Fibroblast of skin of right biceps (primary cell): Measurements from ENCODE around the gene OR2D2.
"Not testable (repeated sequence)": the region's sequence is repeated elsewhere in the genome, so short reads cannot be mapped to it uniquely, and the experiment has no call there.

Source experiments
- DNase-seq: peaks from one replicate; pipeline ENCODE4 v3.0.0-alpha.2; 2013

OR2D2 gene

DNA sequence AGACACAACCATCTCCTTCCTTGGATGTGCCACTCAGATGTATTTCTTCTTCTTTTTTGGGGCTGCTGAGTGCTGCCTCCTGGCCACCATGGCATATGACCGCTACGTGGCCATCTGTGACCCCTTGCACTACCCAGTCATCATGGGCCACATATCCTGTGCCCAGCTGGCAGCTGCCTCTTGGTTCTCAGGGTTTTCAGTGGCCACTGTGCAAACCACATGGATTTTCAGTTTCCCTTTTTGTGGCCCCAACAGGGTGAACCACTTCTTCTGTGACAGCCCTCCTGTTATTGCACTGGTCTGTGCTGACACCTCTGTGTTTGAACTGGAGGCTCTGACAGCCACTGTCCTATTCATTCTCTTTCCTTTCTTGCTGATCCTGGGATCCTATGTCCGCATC, 15.4 kb downstream of the OR2D2 start:
- no peak for DNase-seq

GRCh38 chr11:6876325-6876724, 16.0 kb downstream of the OR2D2 start, which contains the start of gene OR10A4:
Gene OR10A4, plus strand, starts transcription at chr11:6876625. Its CDS starts 23 bp downstream, at chr11:6876648.
- no peak for DNase-seq

GRCh38 chr11:6875761-6876160, 16.5 kb downstream of the OR2D2 start:
- no peak for DNase-seq

GRCh38 chr11:6871278-6871677, 21.0 kb downstream of the OR2D2 start:
- DNase-seq, result no peak

- peak; percentile 36 for DNase-seq
Observed at GRCh38 chr11:6864438-6864837, 27.9 kb downstream of the OR2D2 start.

DNA sequence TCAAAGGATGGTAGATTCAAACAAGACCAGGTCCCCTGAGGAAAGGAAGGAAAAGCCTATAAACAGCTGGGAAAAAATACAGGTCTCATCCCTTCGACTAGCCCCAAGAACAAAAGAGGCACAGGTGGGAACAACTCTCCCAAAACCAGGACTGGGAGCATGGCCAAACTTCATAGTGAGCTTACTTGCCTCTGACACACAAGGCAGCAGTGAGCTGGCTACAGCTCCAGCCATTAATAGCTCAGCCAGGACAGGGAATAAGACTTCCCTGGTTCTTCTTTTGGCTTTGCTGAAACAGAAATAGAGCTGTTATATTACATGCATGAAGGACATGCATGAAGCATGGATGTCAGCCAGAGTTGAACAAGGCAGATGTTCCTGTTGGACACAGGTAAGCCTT, 29.3 kb downstream of the OR2D2 start, which contains the start of gene OR10A2:
Gene OR10A2 (plus strand): TSS at position 97 of the 400 bp plus-strand sequence. CDS start 6,698 bp downstream, outside the sequence.
- no peak for DNase-seq

DNA sequence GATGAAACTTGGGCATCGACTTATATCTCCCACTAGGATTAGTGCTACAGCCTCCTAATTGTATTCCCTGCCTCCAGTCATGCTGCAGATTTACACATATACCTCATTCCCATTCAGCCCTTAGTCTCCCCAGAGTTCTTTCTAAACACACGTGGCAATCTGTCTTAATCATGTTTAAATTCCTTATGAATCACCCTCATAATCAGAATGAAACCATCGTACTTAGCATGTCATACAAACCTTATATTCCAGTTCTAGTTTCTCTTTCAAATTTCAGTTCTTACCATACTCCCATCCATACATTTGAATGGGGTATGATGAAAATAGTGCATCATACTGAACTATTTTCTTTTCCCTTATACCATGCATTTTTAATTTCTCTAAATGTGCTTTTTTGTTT, 35.4 kb downstream of the OR2D2 start:
- no peak for DNase-seq

DNA sequence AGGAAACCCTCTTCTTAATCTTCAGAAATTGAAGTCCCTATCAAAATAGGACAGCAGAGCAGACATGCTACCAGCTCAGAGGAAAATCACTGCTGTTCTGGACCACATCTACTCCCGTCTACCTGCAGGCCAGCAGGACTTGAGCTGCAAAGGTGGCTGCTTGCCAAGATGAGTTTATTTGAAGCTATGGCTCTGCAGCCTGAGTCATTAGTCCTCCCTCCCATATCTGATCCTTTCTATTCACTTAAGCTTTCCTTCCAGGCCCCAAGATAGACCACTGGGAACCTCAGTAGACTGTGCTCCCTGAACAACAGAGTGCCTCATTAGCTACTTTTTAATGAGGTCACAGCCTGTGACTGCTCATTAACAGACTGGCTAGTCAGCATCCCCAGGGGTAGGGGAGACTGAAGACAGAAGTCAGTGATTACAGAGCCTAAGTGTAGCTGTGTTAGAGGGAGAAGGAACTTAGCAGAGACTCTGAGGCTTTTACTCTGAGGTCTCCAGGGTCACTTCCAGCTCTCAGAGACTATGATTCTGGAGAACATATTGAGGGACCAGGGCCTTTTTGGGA, 36.2 kb downstream of the OR2D2 start:
- peak; percentile 22 for DNase-seq

- not testable (repeated sequence) for DNase-seq
Observed at GRCh38 chr11:6854801-6855200, 37.5 kb downstream of the OR2D2 start.

DNA sequence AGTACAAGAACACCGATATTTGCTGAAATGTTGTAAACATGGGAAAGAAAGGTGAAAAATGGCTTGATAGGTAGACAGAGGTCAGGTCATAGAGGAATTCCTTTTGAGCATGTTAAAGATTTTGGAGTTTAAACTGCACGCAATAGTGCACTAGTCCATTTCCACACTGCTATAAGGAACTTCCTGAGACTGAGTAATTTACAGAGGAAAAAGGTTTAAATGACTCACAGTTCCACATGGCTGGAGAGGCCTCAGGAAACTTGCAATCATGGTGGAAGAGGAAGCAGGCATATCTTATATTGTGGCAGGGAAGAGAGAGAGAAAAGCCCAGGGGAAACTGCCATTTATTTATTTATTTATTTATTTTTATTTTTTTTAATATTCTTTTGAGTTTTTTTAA, 41.8 kb downstream of the OR2D2 start:
- no peak for DNase-seq

DNA sequence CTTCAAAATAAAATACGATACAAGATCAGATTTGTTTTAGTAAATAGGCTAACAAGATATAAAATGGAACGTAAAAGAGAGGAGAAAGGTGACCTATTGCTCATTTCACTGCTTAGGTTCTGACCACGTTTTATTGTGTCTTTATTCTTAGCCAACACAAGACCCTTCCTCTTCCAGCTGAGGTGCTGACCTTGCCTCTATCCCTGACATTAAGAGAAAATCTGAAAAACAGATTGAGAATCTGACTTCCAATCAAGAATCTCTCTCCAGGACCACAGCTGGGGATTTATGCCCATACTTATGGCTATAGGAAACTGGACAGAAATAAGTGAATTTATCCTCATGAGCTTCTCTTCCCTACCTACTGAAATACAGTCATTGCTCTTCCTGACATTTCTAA, 46.9 kb downstream of the OR2D2 start, which contains the start of gene OR10A5:
Gene OR10A5 (plus strand): TSS at position 301 of the 400 bp plus-strand sequence. CDS start 0 bp downstream, at position 301.
- no peak for DNase-seq

DNA sequence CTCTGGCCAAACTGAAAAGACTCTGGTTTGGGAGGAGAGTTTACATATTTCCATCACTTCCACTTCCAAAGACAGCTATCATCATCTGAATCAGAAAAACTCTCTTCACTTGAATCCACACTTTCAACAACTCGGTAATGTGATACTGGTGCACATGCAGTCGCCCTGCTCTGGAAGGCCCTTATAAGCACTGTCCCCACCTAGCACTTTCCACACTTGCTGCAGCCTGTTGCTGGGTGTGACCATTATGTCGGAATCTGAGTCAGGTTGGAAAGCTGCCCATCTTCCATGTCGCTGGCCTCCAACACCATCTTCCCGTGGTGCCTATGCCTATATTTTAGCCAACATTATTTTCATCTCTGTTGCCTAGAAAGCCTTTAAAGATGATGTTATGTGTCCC, 47.9 kb downstream of the OR2D2 start:
- no peak for DNase-seq

DNA sequence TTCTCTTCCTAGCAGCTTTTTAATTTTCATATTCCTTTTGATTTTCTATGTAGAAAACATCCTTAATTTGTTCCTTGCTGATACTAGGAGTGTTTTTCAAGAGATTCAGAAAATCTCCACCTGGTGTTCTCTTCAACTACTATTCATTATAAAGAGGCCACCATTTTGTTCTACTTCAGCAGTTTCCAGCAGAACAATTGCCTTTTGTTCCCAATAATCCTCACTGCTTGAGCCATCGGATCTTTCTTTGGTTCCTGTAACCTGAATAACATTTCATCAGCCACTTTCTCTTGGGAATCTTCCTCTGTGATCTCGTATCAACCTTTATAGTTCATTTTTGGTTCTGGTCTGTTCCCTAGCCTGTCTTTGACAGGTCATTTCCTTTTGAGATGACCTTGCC, 48.6 kb downstream of the OR2D2 start:
- no peak for DNase-seq

DNA sequence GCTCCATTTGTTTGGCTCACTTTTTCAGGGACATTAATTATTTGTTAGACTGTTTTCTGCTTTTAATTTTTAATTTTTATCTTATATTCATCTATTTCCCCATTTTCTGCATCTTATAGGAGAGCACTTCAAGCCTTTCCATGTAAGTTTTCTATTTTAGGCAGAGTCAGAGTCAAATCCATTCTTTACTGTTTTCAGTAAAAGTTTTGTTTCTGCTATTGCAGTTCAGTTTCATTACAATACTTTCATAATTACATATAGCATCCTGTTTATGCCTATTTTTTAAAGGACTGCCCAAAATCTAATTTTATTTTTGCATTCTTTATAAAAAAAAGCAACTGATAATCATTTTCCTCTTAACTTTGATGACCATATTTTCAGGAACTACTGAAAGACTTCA, 50.6 kb downstream of the OR2D2 start:
- DNase-seq, result no peak
